Stimulated activated effector memory CD8-positive, alpha-beta T cell treated with anti-CD3 and anti-CD28 coated beads, Interleukin-12 subunit alpha, Interleukin-12 subunit beta, amount 100 ng/mL, for 72 hours (primary cell): Measurements from ENCODE around the gene PITPNM3.
A peak's percentile ranks its signal among the peaks of the same experiment; 100 is the strongest.

Experiments
- ATAC-seq: fragments of 150-1000 bp; cut with Tn5 transposase; 2 replicates; pipeline ENCODE4 v1.10.0; 2021
- DNase-seq, 2 donors: peaks; one replicate each; pipeline ENCODE4 v3.0.0; 2021 to 2022; ENCODE audit warnings: low spot score in 2 of 2
- H3K27ac Mint-ChIP-seq: one replicate; pipeline ENCODE4 v1.8.0; 2022; ENCODE audit warnings: mild to moderate bottlenecking, mixed read lengths
- H3K36me3 Mint-ChIP-seq: one replicate; pipeline ENCODE4 v1.8.0; 2022; ENCODE audit warnings: mild to moderate bottlenecking, mixed read lengths
- H3K4me1 Mint-ChIP-seq: one replicate; pipeline ENCODE4 v1.8.0; 2022; ENCODE audit warnings: mixed read lengths
- H3K4me3 Mint-ChIP-seq: one replicate; pipeline ENCODE4 v1.8.0; 2022; ENCODE audit warnings: mild to moderate bottlenecking, mixed read lengths
- H3K9me3 Mint-ChIP-seq: one replicate; pipeline ENCODE4 v1.8.0; 2022; ENCODE audit warnings: mixed read lengths

PITPNM3 gene

GRCh38 chr17:6567528-6568183 lies 11.3 kb upstream of the PITPNM3 start:
- Mint-ChIP-seq H3K27ac (no peak overlapping the region), H3K4me3 (no peak overlapping the region), H3K9me3 (no peaks in the 10 kb centered on the region), H3K4me1 (no peaks in the 10 kb centered on the region), H3K36me3 (no peaks in the 10 kb centered on the region)
- DNase-seq (no peak), ATAC-seq (no peak)

GRCh38 chr17:6561446-6561845 lies 5.1 kb upstream of the PITPNM3 start:
- peaks cover 5% of the 10 kb centered on the region for H3K4me1 Mint-ChIP-seq
- no peak for ATAC-seq
- DNase-seq, result no peak
- no peak overlapping the region for H3K4me3 Mint-ChIP-seq
- no peaks in the 10 kb centered on the region for H3K9me3 Mint-ChIP-seq
- H3K27ac Mint-ChIP-seq, result no peak overlapping the region
- no peaks in the 10 kb centered on the region for H3K36me3 Mint-ChIP-seq

- Mint-ChIP-seq H3K36me3 (no peaks in the 10 kb centered on the region), H3K4me1 (peaks cover 7% of the 10 kb centered on the region), H3K27ac (no peak overlapping the region), H3K4me3 (no peak overlapping the region), H3K9me3 (no peaks in the 10 kb centered on the region)
- ATAC-seq (no peak), DNase-seq (no peak)
Observed at GRCh38 chr17:6560496-6560895, 4.1 kb upstream of the PITPNM3 start.

- ATAC-seq (no peak), DNase-seq (no peak)
- Mint-ChIP-seq H3K4me3 (no peak overlapping the region), H3K36me3 (no peaks in the 10 kb centered on the region), H3K27ac (no peak overlapping the region), H3K9me3 (no peaks in the 10 kb centered on the region), H3K4me1 (peaks cover 14% of the 10 kb centered on the region)
Observed at GRCh38 chr17:6559753-6560215, 3.4 kb upstream of the PITPNM3 start.

- Mint-ChIP-seq H3K4me3 (no peak overlapping the region), H3K36me3 (no peaks in the 10 kb centered on the region), H3K9me3 (no peaks in the 10 kb centered on the region), H3K4me1 (peaks cover 17% of the 10 kb centered on the region), H3K27ac (no peak overlapping the region)
- ATAC-seq (no peak), DNase-seq (no peak)
Observed at GRCh38 chr17:6558932-6559752, 2.8 kb upstream of the PITPNM3 start.

- no peak for DNase-seq
- no peak for ATAC-seq
- no peak overlapping the region for H3K4me3 Mint-ChIP-seq
- no peaks in the 10 kb centered on the region for H3K36me3 Mint-ChIP-seq
- H3K4me1 Mint-ChIP-seq, result peaks cover 17% of the 10 kb centered on the region
- H3K27ac Mint-ChIP-seq, result no peak overlapping the region
- no peaks in the 10 kb centered on the region for H3K9me3 Mint-ChIP-seq
Observed at GRCh38 chr17:6558276-6558675, 1.9 kb upstream of the PITPNM3 start.

- no peak for DNase-seq
- H3K4me1 Mint-ChIP-seq, result peaks cover 17% of the 10 kb centered on the region
- no peaks in the 10 kb centered on the region for H3K36me3 Mint-ChIP-seq
- no peak for ATAC-seq
- no peak overlapping the region for H3K27ac Mint-ChIP-seq
- peak overlapping the region; percentile 34 for H3K4me3 Mint-ChIP-seq
- no peaks in the 10 kb centered on the region for H3K9me3 Mint-ChIP-seq
Observed at GRCh38 chr17:6557040-6557438, 684 bp upstream of the PITPNM3 start.

GRCh38 chr17:6555331-6556120 lies 829 bp downstream of the PITPNM3 start:
- ATAC-seq (peak; percentile 80), DNase-seq (no peak)
- H3K4me1 Mint-ChIP-seq, result peaks cover 17% of the 10 kb centered on the region
- no peak overlapping the region for H3K27ac Mint-ChIP-seq
- no peaks in the 10 kb centered on the region for H3K9me3 Mint-ChIP-seq
- no peaks in the 10 kb centered on the region for H3K36me3 Mint-ChIP-seq
- peak overlapping the region; percentile 62 for H3K4me3 Mint-ChIP-seq

GRCh38 chr17:6554871-6555330 lies 1.5 kb downstream of the PITPNM3 start:
- H3K4me3 Mint-ChIP-seq, result peak overlapping the region; percentile 62
- ATAC-seq (no peak), DNase-seq (no peak)
- H3K36me3 Mint-ChIP-seq, result no peaks in the 10 kb centered on the region
- no peak overlapping the region for H3K27ac Mint-ChIP-seq
- H3K9me3 Mint-ChIP-seq, result no peaks in the 10 kb centered on the region
- H3K4me1 Mint-ChIP-seq, result peaks cover 17% of the 10 kb centered on the region

GRCh38 chr17:6554342-6554741 lies 2.0 kb downstream of the PITPNM3 start:
- no peak overlapping the region for H3K4me3 Mint-ChIP-seq
- ATAC-seq, result no peak

GRCh38 chr17:6551869-6552531 lies 4.4 kb downstream of the PITPNM3 start:
- ATAC-seq, result no peak
- Mint-ChIP-seq H3K4me1 (peaks cover 30% of the 10 kb centered on the region), H3K9me3 (no peaks in the 10 kb centered on the region), H3K4me3 (no peak overlapping the region), H3K27ac (no peak overlapping the region), H3K36me3 (no peaks in the 10 kb centered on the region)
- no peak for DNase-seq

More at GRCh38 chr17:6554342-6554741, 2.0 kb downstream of the PITPNM3 start:
- Mint-ChIP-seq H3K27ac (no peak overlapping the region), H3K36me3 (no peaks in the 10 kb centered on the region), H3K9me3 (no peaks in the 10 kb centered on the region), H3K4me1 (peaks cover 18% of the 10 kb centered on the region)
- no peak for DNase-seq

GRCh38 chr17:6551356-6551755 lies 5.0 kb downstream of the PITPNM3 start:
- DNase-seq (no peak), ATAC-seq (no peak)
- no peaks in the 10 kb centered on the region for H3K9me3 Mint-ChIP-seq
- no peaks in the 10 kb centered on the region for H3K36me3 Mint-ChIP-seq
- H3K27ac Mint-ChIP-seq, result no peak overlapping the region
- peaks cover 26% of the 10 kb centered on the region for H3K4me1 Mint-ChIP-seq
- H3K4me3 Mint-ChIP-seq, result no peak overlapping the region

GRCh38 chr17:6549384-6550036 lies 6.8 kb downstream of the PITPNM3 start:
- ATAC-seq (no peak), DNase-seq (no peak)
- Mint-ChIP-seq H3K27ac (peak overlapping the region; percentile 60), H3K4me1 (peaks cover 15% of the 10 kb centered on the region), H3K36me3 (peaks cover 10% of the 10 kb centered on the region), H3K4me3 (no peak overlapping the region), H3K9me3 (no peaks in the 10 kb centered on the region)

- H3K4me3 Mint-ChIP-seq, result peak overlapping the region; percentile 27
- H3K4me1 Mint-ChIP-seq, result peaks cover 15% of the 10 kb centered on the region
- H3K27ac Mint-ChIP-seq, result peak overlapping the region; percentile 60
- peak; percentile 82 for ATAC-seq
- H3K36me3 Mint-ChIP-seq, result peaks cover 10% of the 10 kb centered on the region
- no peaks in the 10 kb centered on the region for H3K9me3 Mint-ChIP-seq
- no peak for DNase-seq
Observed at GRCh38 chr17:6548578-6549330, 7.6 kb downstream of the PITPNM3 start.
